H1 (cell line): ENCODE data around the gene FBN3. TPM values are rescaled to one million over a fixed set of nuclear protein-coding genes. Genes with fewer than 3 reads are reported as not detected.

Experiments used
- CTCF ChIA-PET: fragments of 300-600 bp; sonication (Branson Sonifier 250); formaldehyde crosslinking; loops from one replicate; lab custom pipeline; 2021; ENCODE audit not compliant: partially characterized antibody; lab: Charles Lee
- POLR2A ChIA-PET: fragments of 300-600 bp; sonication (Branson Sonifier 250); formaldehyde crosslinking; loops from one replicate; lab custom pipeline; 2021; ENCODE audit warnings: inconsistent platforms; ENCODE audit not compliant: partially characterized antibody; lab: Charles Lee
- DNase-seq, 2 experiments: peaks; one replicate each; pipeline versions ENCODE4 v3.0.0 to v3.0.0-alpha.2; 2010 to 2022; ENCODE audit warnings: low spot score in 2 of 2, low read depth in 1 of 2, mixed read lengths in 1 of 2
- FAIRE-seq: peaks from 2 replicates; lab custom pipeline; 2011; peaks lifted over from hg19 to GRCh38; lab: Jason Lieb, UNC
- H2AFZ ChIP-seq: 2 replicates; pipeline ENCODE4 v1.8.1; 2012; ENCODE audit warnings: low read length, inconsistent platforms
- H2AK5ac ChIP-seq: 2 replicates; pipeline ENCODE4 v1.6.1; 2013; ENCODE audit warnings: low read depth, low read length
- H2BK120ac ChIP-seq: replicated peaks from 2 replicates; pipeline ENCODE3; 2013; ENCODE audit warnings: low read depth, low read length, inconsistent platforms
- H2BK12ac ChIP-seq: 2 replicates; pipeline ENCODE4 v1.6.1; 2013; ENCODE audit warnings: low read depth, low read length
- H2BK15ac ChIP-seq: 2 replicates; pipeline ENCODE4 v1.6.1; 2013; ENCODE audit warnings: low read length
- H2BK20ac ChIP-seq: 2 replicates; pipeline ENCODE4 v1.6.1; 2013; ENCODE audit warnings: low read length
- H2BK5ac ChIP-seq: 2 replicates; pipeline ENCODE4 v1.6.1; 2013; ENCODE audit warnings: low read depth, low read length
- H3K14ac ChIP-seq: 2 replicates; pipeline ENCODE4 v1.6.1; 2013; ENCODE audit warnings: inconsistent platforms; ENCODE audit not compliant: insufficient read length
- H3K18ac ChIP-seq: 2 replicates; pipeline ENCODE4 v1.6.1; 2013; ENCODE audit warnings: low read length; ENCODE audit errors: extremely low read depth
- H3K23ac ChIP-seq: 2 replicates; pipeline ENCODE4 v1.6.1; 2013; ENCODE audit warnings: inconsistent platforms; ENCODE audit not compliant: insufficient read length
- H3K23me2 ChIP-seq: 2 replicates; pipeline ENCODE4 v1.6.1; 2013; ENCODE audit warnings: low read depth, low read length
- H3K27ac ChIP-seq: 2 replicates; pipeline ENCODE4 v1.6.1; 2011; ENCODE audit warnings: low read depth, low read length, inconsistent platforms
- H3K27me3 ChIP-seq, 4 experiments: replicated peaks in 1 of 4; 1 replicate in 1 of 4; 2 replicates in 3 of 4; pipeline versions ENCODE4 v1.6.1 to v1.8.1; 2011 to 2013; ENCODE audit warnings: low read length in 3 of 4, mild to moderate bottlenecking in 3 of 4, inconsistent platforms in 2 of 4, mixed read lengths in 2 of 4, moderate library complexity in 1 of 4; ENCODE audit not compliant: control insufficient read depth in 3 of 4, insufficient read depth in 3 of 4; ENCODE audit errors: extremely low read depth in 1 of 4
- H3K36me3 ChIP-seq, 4 experiments: 2 replicates each; pipeline versions ENCODE4 v1.6.1 to v1.8.1; 2011 to 2013; ENCODE audit warnings: mild to moderate bottlenecking in 4 of 4, low read length in 3 of 4, moderate library complexity in 2 of 4, control low read depth in 1 of 4, inconsistent platforms in 1 of 4; ENCODE audit not compliant: insufficient read depth in 4 of 4, control insufficient read depth in 2 of 4
- H3K4ac ChIP-seq: replicated peaks from 2 replicates; pipeline ENCODE3; 2013; ENCODE audit warnings: low read length, low read depth, mixed read lengths, inconsistent platforms; ENCODE audit not compliant: insufficient read length
- H3K4me1 ChIP-seq, 4 experiments: replicated peaks in 1 of 4; 1 replicate in 1 of 4; 2 replicates in 3 of 4; pipeline versions ENCODE4 v1.6.1 to v1.8.1; 2011 to 2013; ENCODE audit warnings: low read length in 3 of 4, inconsistent platforms in 2 of 4, mixed read lengths in 1 of 4; ENCODE audit not compliant: insufficient read depth in 4 of 4, control insufficient read depth in 3 of 4
- H3K4me2 ChIP-seq, 2 experiments: 2 replicates each; pipeline versions ENCODE4 v1.6.1 to v1.8.1; 2011 to 2013; ENCODE audit warnings: low read depth in 2 of 2, low read length in 2 of 2, control low read depth in 1 of 2, inconsistent platforms in 1 of 2, mild to moderate bottlenecking in 1 of 2; ENCODE audit not compliant: insufficient read depth in 1 of 2
- H3K4me3 ChIP-seq, 4 experiments: fragments of 200-600, 300-600 bp in 1 of 4; sonication (generic), shearing (Covaris generic), sonication (Bioruptor Twin) in 1 of 4; 2 replicates each; pipeline versions ENCODE4 v1.5.1 to v1.8.1; 2011 to 2016; ENCODE audit warnings: low read length in 4 of 4, low read depth in 3 of 4, control low read depth in 2 of 4, inconsistent platforms in 2 of 4, mild to moderate bottlenecking in 2 of 4, mixed read lengths in 1 of 4, moderate library complexity in 1 of 4; ENCODE audit not compliant: insufficient read depth in 2 of 4; ENCODE audit errors: extremely low read depth in 1 of 4
- H3K56ac ChIP-seq: replicated peaks from 2 replicates; pipeline ENCODE3; 2013; ENCODE audit warnings: low read depth, mild to moderate bottlenecking, mixed read lengths, low read length, inconsistent platforms; ENCODE audit not compliant: insufficient read length
- H3K79me1 ChIP-seq: 2 replicates; pipeline ENCODE4 v1.6.1; 2013; ENCODE audit warnings: low read depth, low read length, control low read depth
- H3K79me2 ChIP-seq, 2 experiments: 2 replicates each; pipeline versions ENCODE4 v1.6.1 to v1.8.1; 2012 to 2013; ENCODE audit warnings: low read length in 2 of 2, mild to moderate bottlenecking in 2 of 2, inconsistent platforms in 1 of 2; ENCODE audit not compliant: insufficient read depth in 2 of 2, control insufficient read depth in 1 of 2
- H3K9ac ChIP-seq, 4 experiments: replicated peaks in 1 of 4; 1 replicate in 1 of 4; 2 replicates in 3 of 4; pipeline versions ENCODE4 v1.6.1 to v1.8.1; 2011 to 2013; ENCODE audit warnings: low read depth in 3 of 4, low read length in 3 of 4, control low read depth in 2 of 4, mild to moderate bottlenecking in 2 of 4, moderate library complexity in 2 of 4, inconsistent platforms in 1 of 4; ENCODE audit errors: extremely low read depth in 1 of 4
- H3K9me3 ChIP-seq, 2 experiments: 2 replicates each; pipeline versions ENCODE4 v1.6.1 to v1.8.1; 2012 to 2013; ENCODE audit warnings: mild to moderate bottlenecking in 2 of 2, moderate library complexity in 2 of 2, control low read depth in 1 of 2, inconsistent platforms in 1 of 2, low read depth in 1 of 2, low read length in 1 of 2, mixed read lengths in 1 of 2; ENCODE audit not compliant: insufficient read depth in 2 of 2
- H4K20me1 ChIP-seq, 2 experiments: replicated peaks in 1 of 2; 2 replicates each; pipeline versions ENCODE3 to v1.8.1; 2011 to 2013; ENCODE audit warnings: inconsistent platforms in 2 of 2, low read length in 2 of 2, mild to moderate bottlenecking in 1 of 2; ENCODE audit not compliant: insufficient read depth in 2 of 2, control insufficient read depth in 1 of 2
- H4K5ac ChIP-seq: 2 replicates; pipeline ENCODE4 v1.6.1; 2013; ENCODE audit warnings: low read length, low read depth, mixed read lengths, inconsistent platforms; ENCODE audit not compliant: insufficient read length
- H4K8ac ChIP-seq: 2 replicates; pipeline ENCODE4 v1.8.0; 2013; ENCODE audit warnings: mild to moderate bottlenecking, moderate library complexity, low read length, inconsistent platforms; ENCODE audit not compliant: insufficient read depth; ENCODE audit errors: extremely low read depth
- H4K91ac ChIP-seq: replicated peaks from 2 replicates; pipeline ENCODE3; 2013; ENCODE audit warnings: low read length, mixed read lengths, inconsistent platforms; ENCODE audit not compliant: insufficient read length
- BACH1 ChIP-seq: IDR thresholded peaks from 2 replicates; pipeline ENCODE4 v1.6.1; 2012; ENCODE audit warnings: low read length, improper control_type of control experiment
- JUN ChIP-seq: IDR thresholded peaks from 2 replicates; pipeline ENCODE4 v1.6.1; 2011; ENCODE audit warnings: low read depth, mild to moderate bottlenecking, improper control_type of control experiment, low read length
- NRF1 ChIP-seq: IDR thresholded peaks from 2 replicates; pipeline ENCODE4 v1.6.1; 2011; ENCODE audit warnings: mild to moderate bottlenecking, low read depth, low read length, improper control_type of control experiment
- SP1 ChIP-seq: IDR thresholded peaks from 2 replicates; pipeline ENCODE4 v1.6.1; 2011; ENCODE audit warnings: low read depth, low read length
- YY1 ChIP-seq: IDR thresholded peaks from 2 replicates; pipeline ENCODE4 v1.6.1; 2011; ENCODE audit warnings: low read depth, mild to moderate bottlenecking, low read length
- WGBS, 2 experiments: shearing (Covaris generic) in 1 of 2; methylation state at CpG; one replicate each; pipeline versions ENCODE4 v1.1.6 to v1.1.7; 2013 to 2015; ENCODE audit warnings: low lambda C conversion rate in 2 of 2, mixed read lengths in 2 of 2, inconsistent platforms in 1 of 2, low coverage in 1 of 2, missing lambda C conversion rate in 1 of 2; ENCODE audit not compliant: insufficient replicate concordance in 2 of 2, insufficient coverage in 1 of 2, insufficient read length in 1 of 2; ENCODE audit errors: extremely low coverage in 1 of 2, missing lambda C conversion rate in 1 of 2; 5-methylcytosine and 5-hydroxymethylcytosine counted together
- polyA plus RNA-seq, 7 experiments: library from polyadenylated mRNA; depleted of rRNA in 3 of 7; stranded (reverse) in 5 of 7; unstranded in 2 of 7; fragments of >200 nt in 5 of 7; fragments of 200-250 nt in 2 of 7; gene quantifications; 1 replicate in 5 of 7; 2 replicates in 1 of 7; 4 replicates in 1 of 7; pipeline versions ENCODE4 v1.2.1 to v1.2.3, GENCODE V29; 2011 to 2013; ENCODE audit warnings: missing spikeins in 2 of 7, mixed read lengths in 2 of 7
- total RNA-seq: library from RNA; stranded (reverse); fragmentation: NEBNext Ultra II Directional; extraction: Animal tissue kit (Norgen Biotek cat#: 25700); gene quantifications from 2 replicates; pipeline ENCODE4 v1.2.1, GENCODE V29; 2021

FBN3 gene
- total and polyA plus RNA-seq, 2 of the 8 experiments (the other 6 are each of a cell fraction or from before 2014, with no cell fraction given), result 37.1 to 38.7 TPM

DNA sequence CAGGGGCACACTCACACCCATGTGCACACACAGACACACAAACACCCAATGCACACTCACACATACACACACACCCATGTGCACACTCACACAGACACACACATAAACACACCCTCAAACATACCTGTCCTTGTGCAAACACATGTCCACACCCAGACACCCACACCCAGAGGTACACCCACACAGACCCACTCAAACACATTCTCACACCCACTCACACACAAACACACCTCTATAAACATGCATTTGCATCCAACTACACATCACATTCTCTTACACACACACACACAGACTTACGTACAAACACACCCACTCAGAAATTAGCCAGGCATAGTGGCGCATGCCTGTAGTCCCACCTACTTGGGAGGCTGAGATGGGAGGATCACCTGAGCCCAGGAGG, 31.4 kb downstream of the FBN3 start:
- no peaks in the 10 kb centered on the region for H3K9me3 ChIP-seq
- no peak overlapping the region for H2AFZ ChIP-seq
- H2AK5ac ChIP-seq, result no peak overlapping the region
- no peak overlapping the region for H3K18ac ChIP-seq
- no peak overlapping the region for H2BK15ac ChIP-seq
- H2BK12ac ChIP-seq, result peak overlapping the region; percentile 55; the same call in 1 of the 2 replicates
- H3K23me2 ChIP-seq, result 0 out of 2 replicates have a peak, but pooled peaks cover 2% of the 10 kb centered on the region
- no peak overlapping the region; the same call in 1 of the 2 replicates for H2BK20ac ChIP-seq
- 0 out of 4 replicates have a peak, but pooled peaks cover 0 to 3% of the 10 kb centered on the region in 2 experiments for H3K79me2 ChIP-seq
- no peak overlapping the region for H3K23ac ChIP-seq
- ChIA-PET POLR2A (interaction anchor here (0.6 kb wide), 1 partner anchor 176 kb away, joined by 3 read pairs; no protein-coding TSS in a partner anchor), CTCF (interaction anchor here (0.6 kb wide), 1 partner anchor 36 kb away, joined by 3 read pairs; no protein-coding TSS in a partner anchor)
- no peak overlapping the region for H4K8ac ChIP-seq
- peaks cover 5 to 31% (median 12%) of the 10 kb centered on the region in 4 experiments; a peak in 5 of 8 replicates for H3K36me3 ChIP-seq
- no peak overlapping the region for H3K9ac ChIP-seq
- peaks cover 0 to 5% of the 10 kb centered on the region in 2 experiments for H4K20me1 ChIP-seq
- no peak overlapping the region for H4K91ac ChIP-seq
- no peak overlapping the region for H3K4me3 ChIP-seq
- no peaks in the 10 kb centered on the region for H3K27me3 ChIP-seq
- no peak overlapping the region for H2BK120ac ChIP-seq
- no peak overlapping the region for H3K4me2 ChIP-seq
- WGBS, 2 experiments, result 87% methylated on average over 2 of the region's 2 CpGs; no CpG with 5 or more reads in 1 of the 2 experiments
- FAIRE-seq, result no peak
- H3K4me1 ChIP-seq, result peaks cover 0 to 7% (median 6%) of the 10 kb centered on the region in 4 experiments; a peak in 5 of 7 replicates
- DNase-seq, result no peak
- H3K27ac ChIP-seq, result no peak overlapping the region
- H3K4ac ChIP-seq, result no peak overlapping the region
- no peak overlapping the region for H4K5ac ChIP-seq
- TF ChIP-seq NRF1 (no peak), BACH1 (no peak), JUN (no peak), SP1 (no peak), YY1 (no peak)
- no peaks in the 10 kb centered on the region for H3K79me1 ChIP-seq
- H3K56ac ChIP-seq, result no peak overlapping the region
- H2BK5ac ChIP-seq, result no peak overlapping the region
- H3K14ac ChIP-seq, result no peak overlapping the region
